ENCODE data around the gene PDE1A. TPM values are rescaled to one million over a fixed set of nuclear protein-coding genes. Genes with fewer than 3 reads are reported as not detected.

Gene PDE1A
- total RNA-seq, 4 donors from 2014 or later: 2.3 to 9.2 (median 3.2) TPM

GRCh38 chr2:182448371-182448770, 21.5 kb upstream of the PDE1A start:
- intact Hi-C loops (cut with DNase I): no loop called here
- no peak for DNase-seq
- no peaks in the 10 kb centered on the region for H3K36me3 ChIP-seq
- no peak overlapping the region for H3K4me3 ChIP-seq
- TF ChIP-seq CTCF (IDR thresholded peaks at IDR 0.05) (no peak), POLR2A (IDR thresholded peaks at IDR 0.05) (no peak)
- WGBS, 2 donors: 94 to 100% methylated on average over 2 of the region's 2 CpGs
- no peaks in the 10 kb centered on the region for H3K9me3 ChIP-seq
- no peak overlapping the region for H3K27ac ChIP-seq
- H3K4me1 ChIP-seq: no peaks in the 10 kb centered on the region
- H3K27me3 ChIP-seq: no peaks in the 10 kb centered on the region

GRCh38 chr2:182447863-182448262, 21.0 kb upstream of the PDE1A start:
- intact Hi-C loops (cut with DNase I): no loop called here
- Histone ChIP-seq H3K36me3 (no peaks in the 10 kb centered on the region), H3K4me1 (no peaks in the 10 kb centered on the region), H3K27ac (no peak overlapping the region), H3K27me3 (no peaks in the 10 kb centered on the region), H3K9me3 (no peaks in the 10 kb centered on the region), H3K4me3 (no peak overlapping the region)
- no peak for DNase-seq
- TF ChIP-seq CTCF (IDR thresholded peaks at IDR 0.05): no peak
- no peak for TF ChIP-seq POLR2A (IDR thresholded peaks at IDR 0.05)
- 73 to 87% methylated on average over 2 of the region's 2 CpGs for WGBS, 2 donors

- no peak for TF ChIP-seq CTCF (IDR thresholded peaks at IDR 0.05)
- no peak for TF ChIP-seq POLR2A (IDR thresholded peaks at IDR 0.05)
- no peaks in the 10 kb centered on the region for H3K4me1 ChIP-seq
- H3K27ac ChIP-seq: no peak overlapping the region
- 55 to 89% methylated on average over 2 of the region's 2 CpGs for WGBS, 2 donors
- no peaks in the 10 kb centered on the region for H3K36me3 ChIP-seq
- intact Hi-C loops (cut with DNase I): no loop called here
- no peak overlapping the region for H3K4me3 ChIP-seq
- no peak for DNase-seq
- H3K27me3 ChIP-seq: no peaks in the 10 kb centered on the region
- H3K9me3 ChIP-seq: no peaks in the 10 kb centered on the region
These were observed 20.3 kb upstream of the PDE1A start for GRCh38 chr2:182447163-182447562.

- DNase-seq: no peak
- no peak overlapping the region for H3K4me3 ChIP-seq
- no peak overlapping the region for H3K27ac ChIP-seq
- intact Hi-C loops (cut with DNase I): no loop called here
- no peaks in the 10 kb centered on the region for H3K27me3 ChIP-seq
- H3K9me3 ChIP-seq: no peaks in the 10 kb centered on the region
- H3K36me3 ChIP-seq: no peaks in the 10 kb centered on the region
- TF ChIP-seq CTCF (IDR thresholded peaks at IDR 0.05): no peak
- TF ChIP-seq POLR2A (IDR thresholded peaks at IDR 0.05): no peak
- no peaks in the 10 kb centered on the region for H3K4me1 ChIP-seq
These were observed 19.3 kb upstream of the PDE1A start for GRCh38 chr2:182446087-182446486.

GRCh38 chr2:182445391-182445965, 18.6 kb upstream of the PDE1A start:
- DNase-seq: no peak
- TF ChIP-seq POLR2A (IDR thresholded peaks at IDR 0.05): no peak
- no peak for TF ChIP-seq CTCF (IDR thresholded peaks at IDR 0.05)
- Histone ChIP-seq H3K36me3 (no peaks in the 10 kb centered on the region), H3K27ac (no peak overlapping the region), H3K4me1 (no peaks in the 10 kb centered on the region), H3K27me3 (no peaks in the 10 kb centered on the region), H3K9me3 (no peaks in the 10 kb centered on the region), H3K4me3 (no peak overlapping the region)
- WGBS, 2 donors: 42 to 44% methylated on average over 4 of the region's 4 CpGs
- intact Hi-C loops (cut with DNase I): no loop called here

Measured in esophagus squamous epithelium (tissue), 5 donors.